SU-DHL-6 (cell line): ENCODE measurements around the gene OGDHL.

Source experiments
- H2AFZ ChIP-seq: fragments of 200-600 bp; sonication (generic); 2 replicates; pipeline ENCODE4 v1.6.1; 2014; ENCODE audit warnings: low read depth, mild to moderate bottlenecking, moderate library complexity, mixed read lengths, antibody characterized with exemption, low read length; ENCODE audit not compliant: severe bottlenecking
- H3F3A ChIP-seq: fragments of 200-600 bp; shearing (Covaris generic); 2 replicates; pipeline ENCODE4 v1.6.0; 2016; ENCODE audit warnings: antibody characterized with exemption, mild to moderate bottlenecking; ENCODE audit not compliant: insufficient read depth
- H3K27ac ChIP-seq: fragments of 200-600 bp; sonication (generic); 2 replicates; pipeline ENCODE4 v1.5.1; 2016; ENCODE audit warnings: low read depth, mild to moderate bottlenecking, low read length, moderate library complexity, mixed read lengths
- H3K27me3 ChIP-seq: fragments of 200-600 bp; sonication (generic), shearing (Covaris generic); 2 replicates; pipeline ENCODE4 v1.6.0; 2014; ENCODE audit warnings: mild to moderate bottlenecking, low read length
- H3K36me3 ChIP-seq: fragments of 200-600 bp; sonication (generic); 2 replicates; pipeline ENCODE4 v1.6.1; 2014; ENCODE audit warnings: mild to moderate bottlenecking, low read length, mixed read lengths
- H3K4me2 ChIP-seq: fragments of 300-600, 200-600 bp; shearing (Covaris generic), sonication (generic); 2 replicates; pipeline ENCODE4 v1.6.0; 2014; ENCODE audit warnings: low read length, low read depth, mild to moderate bottlenecking; ENCODE audit not compliant: poor library complexity, severe bottlenecking
- H3K4me3 ChIP-seq: fragments of 200-600 bp; sonication (generic); 2 replicates; pipeline ENCODE4 v1.5.1; 2014; ENCODE audit warnings: antibody characterized with exemption, low read length, mild to moderate bottlenecking, mixed read lengths; ENCODE audit not compliant: insufficient read depth, poor library complexity, severe bottlenecking
- H3K79me2 ChIP-seq: fragments of 200-600 bp; sonication (generic); 2 replicates; pipeline ENCODE4 v1.6.1; 2014; ENCODE audit warnings: mild to moderate bottlenecking, low read length, moderate library complexity; ENCODE audit not compliant: insufficient read depth
- H3K9ac ChIP-seq: fragments of 200-600 bp; sonication (generic); 2 replicates; pipeline ENCODE4 v1.7.0; 2014; ENCODE audit warnings: mild to moderate bottlenecking, low read length
- H3K9me2 ChIP-seq: fragments of 200-600 bp; sonication (generic); replicated peaks from 2 replicates; pipeline ENCODE4 v1.6.1; 2014; ENCODE audit warnings: low read length; ENCODE audit not compliant: insufficient read depth
- H3K9me3 ChIP-seq: fragments of 200-600 bp; sonication (generic); 2 replicates; pipeline ENCODE4 v1.6.1; 2014; ENCODE audit warnings: low read length, mixed read lengths; ENCODE audit not compliant: insufficient read depth
- H4K20me1 ChIP-seq: fragments of 200-600 bp; sonication (generic); 2 replicates; pipeline ENCODE4 v1.6.1; 2014; ENCODE audit warnings: low read depth, mild to moderate bottlenecking, antibody characterized with exemption, low read length, moderate library complexity, mixed read lengths
- CTCF ChIP-seq: fragments of 200-600 bp; sonication (generic); IDR thresholded peaks from one replicate; pipeline ENCODE4 v1.5.1; 2017; ENCODE audit warnings: antibody characterized with exemption, mild to moderate bottlenecking, low read length, moderate library complexity; ENCODE audit not compliant: insufficient read depth, poor library complexity, severe bottlenecking
- EZH2phosphoT487 ChIP-seq: fragments of 200-600 bp; sonication (generic), shearing (Covaris generic); conservative IDR thresholded peaks from 2 replicates; pipeline ENCODE4 v1.6.1; 2018; ENCODE audit warnings: mild to moderate bottlenecking, antibody characterized with exemption, low read length, moderate library complexity, mixed read lengths

Gene OGDHL

DNA sequence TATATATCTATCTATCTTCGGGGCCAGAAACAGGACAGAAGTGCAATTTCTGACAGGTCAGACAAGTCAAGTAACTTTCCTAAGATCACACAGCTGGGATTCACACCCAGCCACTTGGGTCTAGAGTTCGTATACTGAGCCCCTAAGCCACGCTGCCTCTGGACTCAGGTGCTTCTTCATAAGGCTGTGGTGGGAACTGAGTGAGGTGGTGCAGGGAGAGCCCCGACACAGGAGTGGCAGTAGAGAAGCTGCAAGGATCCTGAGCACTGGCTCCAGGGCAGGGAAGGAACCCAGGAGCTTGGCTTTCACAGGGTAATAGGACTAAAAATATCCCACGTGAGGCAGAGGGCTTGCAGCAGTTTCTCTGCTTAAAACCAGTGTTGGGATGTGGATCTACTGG, 48.9 kb downstream of the OGDHL start:
- no peaks in the 10 kb centered on the region for H3K9me2 ChIP-seq
- H3K36me3 ChIP-seq = no peaks in the 10 kb centered on the region
- H4K20me1 ChIP-seq = no peaks in the 10 kb centered on the region
- TF ChIP-seq EZH2phosphoT487 (no peak), CTCF (no peak)
- H3K27me3 ChIP-seq = no peaks in the 10 kb centered on the region
- H3K79me2 ChIP-seq = no peaks in the 10 kb centered on the region
- H3K4me3 ChIP-seq = no peak overlapping the region
- H3K27ac ChIP-seq = no peak overlapping the region
- no peaks in the 10 kb centered on the region for H3F3A ChIP-seq
- no peak overlapping the region for H3K4me2 ChIP-seq
- H3K9ac ChIP-seq = no peak overlapping the region
- no peak overlapping the region for H2AFZ ChIP-seq
- H3K9me3 ChIP-seq = no peaks in the 10 kb centered on the region

- Histone ChIP-seq H3K27ac (no peak overlapping the region), H3K9me3 (no peaks in the 10 kb centered on the region), H3K79me2 (no peaks in the 10 kb centered on the region), H3K9me2 (no peaks in the 10 kb centered on the region), H3K9ac (no peak overlapping the region), H3K4me3 (no peak overlapping the region), H4K20me1 (no peaks in the 10 kb centered on the region), H3K27me3 (no peaks in the 10 kb centered on the region), H2AFZ (no peak overlapping the region), H3K4me2 (no peak overlapping the region), H3K36me3 (no peaks in the 10 kb centered on the region), H3F3A (no peaks in the 10 kb centered on the region)
- TF ChIP-seq EZH2phosphoT487 (no peak), CTCF (no peak)
Measured at GRCh38 chr10:49711481-49711880, 50.6 kb downstream of the OGDHL start.

- H3K4me2 ChIP-seq = no peak overlapping the region
- H4K20me1 ChIP-seq = no peaks in the 10 kb centered on the region
- no peaks in the 10 kb centered on the region for H3K9me2 ChIP-seq
- H3K36me3 ChIP-seq = no peaks in the 10 kb centered on the region
- H3K27me3 ChIP-seq = no peaks in the 10 kb centered on the region
- H3F3A ChIP-seq = no peaks in the 10 kb centered on the region
- no peak overlapping the region for H3K9ac ChIP-seq
- TF ChIP-seq EZH2phosphoT487 (no peak), CTCF (no peak)
- no peaks in the 10 kb centered on the region for H3K9me3 ChIP-seq
- no peak overlapping the region for H3K4me3 ChIP-seq
- no peak overlapping the region for H2AFZ ChIP-seq
- no peaks in the 10 kb centered on the region for H3K79me2 ChIP-seq
- H3K27ac ChIP-seq = no peak overlapping the region
Measured at GRCh38 chr10:49710966-49711365, 51.2 kb downstream of the OGDHL start.

DNA sequence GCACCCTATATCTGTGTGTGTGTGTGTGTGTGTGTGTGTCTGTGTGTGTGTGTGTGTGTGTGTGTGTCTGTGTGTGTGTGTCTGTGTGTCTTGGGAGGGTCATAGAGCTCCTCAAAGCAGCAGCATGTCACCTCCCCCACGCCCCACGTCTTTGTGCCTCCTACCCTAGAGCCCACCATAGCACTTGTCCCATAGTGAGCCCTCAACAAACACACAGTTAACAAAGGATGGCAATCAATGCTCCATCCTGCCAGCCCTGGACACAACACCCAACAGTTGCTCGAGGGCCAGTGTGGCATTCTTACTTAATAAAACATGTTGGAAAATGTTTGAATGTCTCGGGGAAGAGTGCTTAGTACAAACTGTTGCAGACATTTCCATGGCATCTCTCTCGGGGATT, 52.2 kb downstream of the OGDHL start:
- H4K20me1 ChIP-seq = no peaks in the 10 kb centered on the region
- no peaks in the 10 kb centered on the region for H3K79me2 ChIP-seq
- no peaks in the 10 kb centered on the region for H3K27me3 ChIP-seq
- no peak overlapping the region for H3K27ac ChIP-seq
- no peaks in the 10 kb centered on the region for H3K36me3 ChIP-seq
- no peak for TF ChIP-seq EZH2phosphoT487
- H3K9me3 ChIP-seq = no peaks in the 10 kb centered on the region
- H3K9me2 ChIP-seq = no peaks in the 10 kb centered on the region
- no peaks in the 10 kb centered on the region for H3F3A ChIP-seq
- H2AFZ ChIP-seq = no peak overlapping the region
- H3K9ac ChIP-seq = no peak overlapping the region
- H3K4me3 ChIP-seq = no peak overlapping the region
- no peak overlapping the region for H3K4me2 ChIP-seq
